Right renal cortex interstitium (tissue), 3 donors: Measurements from ENCODE around the gene CPEB4. TPM values are rescaled to one million over a fixed set of nuclear protein-coding genes. Genes with fewer than 3 reads are reported as not detected.

Experiments used
- DNase-seq, 3 donors: peaks; one replicate each; pipeline ENCODE4 v3.0.0-alpha.2; 2013; ENCODE audit warnings: low read depth in 3 of 3, low spot score in 2 of 3
- polyA plus RNA-seq, 3 donors: library from polyadenylated mRNA; unstranded; fragments of 120-200 nt; gene quantifications; one replicate each; pipeline ENCODE4 v1.2.1, GENCODE V29; 2013; ENCODE audit not compliant: insufficient read length in 3 of 3

Gene CPEB4
- polyA plus RNA-seq: 10 to 100 TPM; 35.2 to 41.7 (median 37.3) TPM

DNA sequence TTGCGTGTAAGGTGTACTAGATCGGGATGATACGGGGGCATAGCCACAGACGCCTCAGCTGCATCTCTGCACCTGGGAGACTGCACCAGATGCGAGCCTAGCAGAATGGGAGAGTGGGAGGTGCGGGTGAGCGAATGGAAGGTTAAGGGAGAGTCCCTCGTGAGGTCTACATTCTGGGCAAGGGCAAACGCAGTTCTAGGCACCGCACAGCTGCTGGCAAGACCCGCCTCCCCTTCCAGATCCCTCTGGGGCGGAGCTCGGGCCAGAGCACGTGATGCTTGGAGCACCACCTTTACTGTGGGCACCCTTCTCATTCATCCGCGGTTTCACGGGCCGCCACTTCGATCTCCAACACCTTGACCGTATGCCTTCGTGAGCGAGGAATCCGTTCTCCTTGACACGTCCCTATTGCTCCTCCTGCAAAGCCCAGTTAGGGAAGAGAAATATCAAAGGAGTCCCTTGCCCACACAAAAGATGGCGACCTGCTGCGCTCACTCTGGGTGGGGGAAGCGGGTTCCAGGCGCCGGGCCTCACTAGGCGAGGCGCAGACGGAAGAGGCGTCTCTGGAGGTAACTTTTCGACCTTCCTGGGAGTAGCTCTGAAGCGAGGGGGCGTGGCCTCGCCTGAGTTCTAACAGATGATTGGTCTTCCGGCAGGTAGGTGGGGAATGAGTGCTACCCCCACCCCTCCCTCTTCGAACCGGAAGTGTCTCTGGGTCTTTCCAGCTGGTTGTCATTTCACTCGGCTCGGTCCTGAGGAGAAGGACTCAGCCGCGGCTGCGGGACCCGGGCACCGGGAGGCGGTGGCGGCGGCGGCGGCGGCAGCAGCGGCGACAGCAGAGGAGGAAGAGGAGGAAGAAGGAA lies at the start of gene CPEB4:
Gene CPEB4, plus strand, starts transcription at position 740 of the 863 bp plus-strand sequence. CDS start 1,385 bp downstream, outside the sequence.
- peak; percentile 97 to 98 (median 97) for DNase-seq

DNA sequence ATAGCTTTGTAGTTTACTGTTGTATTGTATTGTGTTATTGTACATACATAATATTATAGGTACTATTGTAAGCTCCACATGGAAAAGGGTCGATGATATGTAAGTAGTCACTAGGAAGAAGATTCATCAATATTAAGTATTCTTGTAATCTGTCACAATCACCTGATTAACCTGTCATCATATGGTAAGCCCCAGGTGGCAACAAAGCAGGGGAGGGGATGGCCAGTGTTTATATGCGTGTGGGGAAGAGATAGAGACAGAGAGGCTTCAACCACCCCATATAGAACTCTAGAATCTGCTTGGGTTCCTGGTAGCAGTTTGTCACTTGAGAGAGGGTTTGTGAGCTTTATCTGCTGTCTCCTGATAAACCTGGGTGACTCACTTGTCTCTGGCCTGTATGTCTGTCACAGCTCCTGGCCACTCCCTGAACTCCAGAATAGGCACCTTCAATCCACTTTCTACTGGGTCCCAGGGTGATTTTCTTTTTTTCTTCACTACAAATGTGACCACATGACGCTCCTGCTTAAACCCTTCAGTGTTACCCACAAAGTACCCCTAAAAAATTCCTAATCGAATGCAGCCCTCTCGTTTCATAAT lies 48.9 kb upstream of the CPEB4 start:
- no peak for DNase-seq

DNA sequence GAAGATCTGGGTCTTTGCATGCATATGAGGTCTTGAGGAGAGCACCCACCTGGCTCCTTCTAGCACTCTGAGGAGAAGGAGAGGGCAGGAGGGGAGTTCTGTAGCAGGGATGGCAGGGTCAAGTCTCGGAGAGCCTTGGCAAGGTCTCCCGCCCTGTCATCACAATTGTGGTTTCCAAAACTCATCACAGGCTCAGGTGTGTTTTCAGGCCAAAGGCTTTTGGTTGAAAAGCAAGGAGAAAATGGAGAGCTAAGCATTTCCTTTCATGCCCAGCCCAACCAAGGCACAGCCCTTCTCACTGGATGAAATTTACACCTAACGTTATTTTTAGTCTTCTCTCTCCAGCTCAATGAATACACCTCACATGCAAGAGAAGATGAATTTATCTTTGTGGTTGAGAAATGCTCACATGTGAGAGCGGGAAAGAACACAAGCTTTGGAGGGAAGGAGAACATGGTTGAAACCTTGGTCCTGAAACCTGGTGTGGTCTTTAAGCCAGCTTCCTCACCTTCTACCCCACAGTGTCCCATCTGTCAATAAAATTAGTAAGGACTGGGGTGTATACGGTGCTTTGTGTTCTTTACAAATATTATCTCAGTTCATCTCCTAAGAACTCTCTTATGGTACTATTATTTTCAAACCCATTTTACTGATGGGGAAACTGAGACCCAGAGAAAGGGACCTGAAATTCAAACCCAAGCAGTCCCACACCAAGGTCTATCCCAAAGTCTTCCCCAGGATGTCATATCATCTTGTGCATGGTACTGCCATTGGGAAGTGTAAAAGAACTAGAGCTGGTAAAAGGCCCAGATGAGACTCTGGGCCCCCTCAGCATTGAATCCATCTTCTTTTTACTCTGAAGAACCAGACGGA lies 47.8 kb upstream of the CPEB4 start:
- no peak for DNase-seq

DNA sequence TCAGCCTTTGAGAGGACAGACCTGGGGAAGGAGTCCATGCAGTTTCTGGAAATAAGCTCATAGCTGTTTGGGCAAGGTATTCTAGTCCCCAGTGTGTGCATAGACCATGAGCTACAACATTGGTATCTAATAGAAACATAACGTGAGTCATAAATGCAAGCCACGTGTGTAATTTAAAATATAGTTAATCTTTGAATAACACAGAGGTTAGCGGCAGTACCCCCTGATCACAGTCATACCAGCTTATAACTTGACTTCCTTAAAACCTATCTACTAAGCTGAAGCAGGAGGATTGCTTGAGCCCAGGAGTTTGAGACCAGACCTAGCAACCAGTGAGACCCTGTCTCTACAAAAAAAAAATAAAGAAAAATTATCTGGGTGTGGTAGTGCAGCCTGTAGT lies 46.4 kb upstream of the CPEB4 start:
- no peak for DNase-seq

DNA sequence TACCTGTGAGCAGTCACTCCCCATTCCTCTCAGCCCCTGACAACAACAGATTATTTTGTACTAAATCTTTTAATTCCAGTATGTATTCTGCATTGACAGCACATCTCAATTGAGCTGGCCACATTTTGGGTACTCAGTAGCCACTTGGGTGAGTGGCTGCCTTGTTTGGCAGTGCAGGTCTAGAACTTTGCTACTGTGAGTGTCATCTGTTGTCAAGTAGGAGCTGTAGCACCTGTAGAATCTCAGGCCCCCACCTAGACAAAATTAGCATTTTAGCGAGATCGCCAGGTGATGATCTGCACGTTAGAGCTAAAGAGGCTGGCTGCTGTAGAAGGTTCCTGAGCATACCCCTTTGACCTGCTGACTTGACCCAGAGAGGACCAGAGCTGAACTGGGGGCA lies 44.4 kb upstream of the CPEB4 start:
- no peak for DNase-seq

DNA sequence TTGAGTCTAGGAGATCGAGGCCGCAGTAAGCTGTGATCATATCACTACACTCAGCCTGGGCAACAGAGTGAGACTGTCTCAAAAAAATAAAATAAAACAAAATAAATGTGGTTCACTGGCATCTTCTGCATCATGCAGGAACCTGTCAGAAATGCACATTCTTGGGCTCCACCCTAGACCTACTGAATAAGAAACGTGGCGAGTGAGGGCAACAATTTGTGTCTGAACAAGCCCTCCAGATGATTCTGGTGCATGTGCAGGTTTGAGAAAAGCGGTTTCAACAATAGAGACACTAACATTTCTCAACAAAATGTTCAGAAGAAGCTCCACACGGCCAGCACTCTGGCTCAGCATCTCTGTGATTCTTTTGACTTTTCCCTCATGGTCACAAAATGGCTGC lies 42.8 kb upstream of the CPEB4 start:
- no peak for DNase-seq

DNA sequence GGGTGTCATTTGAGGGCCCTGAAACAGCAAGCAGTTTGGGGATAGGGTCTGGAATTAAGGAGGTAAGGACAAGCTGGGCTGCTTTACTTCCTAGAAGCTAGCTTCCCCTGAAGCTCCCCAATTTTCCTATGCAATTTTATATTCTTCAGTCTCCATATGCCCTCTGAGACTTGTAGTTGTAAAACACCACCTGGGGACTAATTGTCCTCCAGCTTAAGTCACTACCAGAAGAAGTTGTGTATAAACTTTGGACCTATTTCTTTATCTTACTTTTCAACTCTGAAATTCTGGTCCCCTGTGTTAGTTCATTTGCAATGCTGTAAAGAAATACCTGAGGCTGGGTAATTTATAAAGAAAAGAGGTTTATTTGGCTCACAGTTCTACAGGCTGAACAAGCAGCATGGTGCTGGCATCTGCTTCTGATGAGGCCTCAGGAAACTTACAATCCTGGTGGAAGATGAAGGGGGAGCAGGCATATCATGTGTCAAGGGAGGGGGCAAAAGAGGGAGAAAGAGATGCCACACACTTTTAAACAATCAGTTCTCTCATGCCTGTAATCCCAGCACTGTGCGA lies 41.1 kb upstream of the CPEB4 start:
- DNase-seq: no peak

DNA sequence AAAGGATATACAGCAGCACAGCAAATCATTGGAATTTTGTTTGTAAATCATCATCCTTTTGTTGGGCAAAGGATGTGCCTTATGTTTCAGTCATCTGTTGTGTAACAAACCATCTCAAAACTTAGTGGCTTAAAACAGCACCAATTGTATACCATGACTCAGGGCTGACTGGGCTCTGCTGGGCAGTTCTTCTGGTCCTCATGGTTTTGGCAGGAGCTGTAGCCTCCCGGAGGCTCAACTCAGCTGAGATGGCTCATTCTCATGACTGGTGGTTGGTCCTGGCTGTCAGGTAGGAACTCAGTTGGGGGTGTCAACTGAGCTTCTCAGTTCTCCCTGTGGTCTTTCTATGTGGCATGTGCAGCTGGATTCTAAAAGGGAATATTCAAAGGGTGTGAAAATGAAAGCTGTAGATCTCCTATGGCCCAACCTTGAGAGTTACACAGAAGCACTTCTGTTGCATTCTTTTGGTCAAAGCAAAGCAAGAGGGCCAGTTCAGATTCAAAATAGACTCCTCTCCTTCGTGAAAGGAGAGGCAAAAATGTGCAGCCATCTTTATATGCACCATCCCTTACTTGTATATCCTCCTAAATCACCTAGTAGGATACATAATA lies 39.1 kb upstream of the CPEB4 start:
- no peak for DNase-seq

DNA sequence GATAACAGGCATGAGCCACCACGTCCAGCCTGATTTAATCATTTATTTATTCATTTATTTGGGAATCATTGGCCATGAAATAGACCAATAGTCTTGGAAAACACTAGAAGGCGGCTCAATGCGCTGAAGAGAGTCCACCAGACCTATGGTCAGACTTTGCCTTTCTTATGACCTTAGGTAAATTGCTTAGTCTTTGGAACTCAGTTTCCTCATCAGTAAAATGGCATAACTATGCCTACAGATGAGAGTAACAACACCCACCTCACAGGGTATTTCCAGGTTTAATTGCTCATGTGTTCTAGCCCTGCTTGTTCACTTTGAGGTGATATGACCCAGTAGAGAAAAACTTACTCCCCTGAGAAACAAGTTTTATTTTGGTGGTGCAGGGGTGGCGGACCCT lies 38.2 kb upstream of the CPEB4 start:
- DNase-seq: no peak

DNA sequence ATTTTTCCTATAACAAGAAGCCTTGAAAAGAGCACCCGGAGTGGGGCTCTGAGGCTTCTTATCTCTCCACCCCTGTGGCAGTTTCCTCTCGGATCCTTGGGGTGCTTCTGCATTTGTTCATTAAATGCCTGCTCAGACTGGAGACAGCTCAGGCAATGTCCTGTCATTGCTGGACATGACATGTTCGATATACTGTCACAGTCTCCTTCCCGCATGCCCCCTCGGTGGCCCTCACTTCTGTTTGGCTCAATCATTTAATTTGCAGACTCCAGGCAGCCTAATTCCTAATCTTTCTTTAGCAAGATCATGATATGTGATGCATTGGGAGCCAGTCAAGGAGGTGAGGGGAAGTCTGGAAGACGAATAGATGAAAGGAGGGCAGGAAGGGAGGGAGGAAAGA lies 37.5 kb upstream of the CPEB4 start:
- no peak for DNase-seq

DNA sequence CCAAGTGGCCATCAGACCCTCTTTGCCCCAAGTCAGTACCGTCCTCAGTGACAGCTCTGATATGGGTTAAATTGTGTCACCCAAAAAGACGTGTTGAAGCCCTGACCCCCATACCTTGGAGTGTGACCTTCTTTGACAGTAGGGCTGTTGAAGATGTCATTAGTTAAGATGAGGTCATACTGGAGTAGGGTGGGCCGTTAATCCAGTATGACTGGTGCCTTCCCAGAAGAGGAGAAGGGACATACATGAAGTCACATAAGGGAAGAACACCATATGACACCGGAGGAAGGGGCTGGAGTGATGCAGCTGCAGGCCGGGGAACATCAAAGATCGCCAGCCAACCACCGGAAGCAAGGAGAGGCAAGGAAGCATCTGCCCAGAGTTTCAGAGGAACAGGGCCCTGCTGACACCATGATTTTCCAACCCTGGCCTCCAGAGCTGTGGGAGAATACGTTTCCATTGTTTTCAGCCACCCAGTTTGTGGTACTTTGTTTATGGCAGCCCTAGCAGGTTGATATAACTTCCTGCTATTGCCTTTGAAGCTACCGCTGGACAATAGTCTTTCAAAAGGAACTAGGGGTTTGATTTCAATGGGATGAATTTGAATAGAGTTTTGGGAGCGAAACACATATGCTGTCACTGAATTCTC lies 36.4 kb upstream of the CPEB4 start:
- DNase-seq: no peak

DNA sequence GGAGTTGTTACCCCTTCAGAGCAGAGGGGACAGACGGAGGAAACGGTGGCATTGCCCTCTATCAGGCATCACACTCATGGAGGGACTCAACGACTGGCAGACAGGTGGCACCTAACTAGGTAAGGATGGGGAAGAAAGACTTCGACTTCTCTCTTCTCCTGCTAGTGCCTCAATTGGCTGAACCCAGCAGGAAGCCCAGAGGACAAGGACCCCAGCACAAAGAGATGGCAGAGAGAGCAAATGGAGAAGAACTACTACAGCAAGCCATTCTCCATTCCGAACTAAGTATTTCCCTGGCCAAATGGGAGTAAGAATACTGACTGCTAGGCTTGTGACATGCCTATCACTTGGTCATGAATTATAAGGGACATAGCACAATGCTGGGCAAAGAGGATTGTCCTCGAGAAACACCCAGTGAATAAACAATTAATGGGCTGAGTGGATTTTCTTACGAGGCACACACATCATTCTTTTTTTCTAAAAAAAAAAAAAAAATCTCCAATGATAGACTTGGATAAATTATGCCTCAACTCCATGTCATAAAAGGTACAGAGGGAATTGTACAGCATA lies 35.3 kb upstream of the CPEB4 start:
- DNase-seq: no peak

DNA sequence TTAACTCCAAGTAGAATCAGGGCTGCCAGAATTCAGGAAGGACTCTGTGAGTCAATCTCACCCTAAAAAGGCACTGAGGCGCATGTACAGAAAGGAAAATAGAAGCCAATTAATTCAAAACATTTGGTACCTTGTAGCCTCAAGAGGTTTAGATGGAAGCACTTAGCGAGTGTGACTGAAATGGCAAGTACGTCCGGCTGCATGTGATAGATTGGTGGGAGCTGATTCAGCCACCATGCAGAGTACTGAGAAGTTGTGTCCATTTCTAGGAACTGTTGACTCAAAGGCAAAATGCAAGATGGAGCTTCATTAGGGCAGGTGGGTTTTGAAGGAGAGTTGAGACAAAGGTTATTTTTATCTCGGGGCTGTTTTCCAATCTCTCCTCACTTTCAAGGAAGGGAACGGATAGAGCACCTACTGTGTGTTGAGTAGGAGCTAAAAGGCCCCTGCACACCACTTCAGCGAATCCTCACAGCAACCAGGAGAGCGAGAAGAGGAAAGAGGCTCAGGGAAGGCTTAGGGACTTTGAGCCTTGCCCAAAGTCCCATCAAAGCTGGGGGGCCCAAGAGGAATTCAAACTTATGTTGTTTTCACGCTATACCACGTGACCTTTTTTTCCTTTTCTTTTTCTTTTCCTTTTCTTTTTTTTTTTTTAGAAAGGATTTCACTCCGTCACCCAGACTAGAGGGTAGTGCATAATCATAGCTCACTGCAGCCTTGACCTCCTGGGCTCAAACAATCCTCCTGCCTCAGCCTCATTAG lies 34.6 kb upstream of the CPEB4 start:
- DNase-seq: no peak

DNA sequence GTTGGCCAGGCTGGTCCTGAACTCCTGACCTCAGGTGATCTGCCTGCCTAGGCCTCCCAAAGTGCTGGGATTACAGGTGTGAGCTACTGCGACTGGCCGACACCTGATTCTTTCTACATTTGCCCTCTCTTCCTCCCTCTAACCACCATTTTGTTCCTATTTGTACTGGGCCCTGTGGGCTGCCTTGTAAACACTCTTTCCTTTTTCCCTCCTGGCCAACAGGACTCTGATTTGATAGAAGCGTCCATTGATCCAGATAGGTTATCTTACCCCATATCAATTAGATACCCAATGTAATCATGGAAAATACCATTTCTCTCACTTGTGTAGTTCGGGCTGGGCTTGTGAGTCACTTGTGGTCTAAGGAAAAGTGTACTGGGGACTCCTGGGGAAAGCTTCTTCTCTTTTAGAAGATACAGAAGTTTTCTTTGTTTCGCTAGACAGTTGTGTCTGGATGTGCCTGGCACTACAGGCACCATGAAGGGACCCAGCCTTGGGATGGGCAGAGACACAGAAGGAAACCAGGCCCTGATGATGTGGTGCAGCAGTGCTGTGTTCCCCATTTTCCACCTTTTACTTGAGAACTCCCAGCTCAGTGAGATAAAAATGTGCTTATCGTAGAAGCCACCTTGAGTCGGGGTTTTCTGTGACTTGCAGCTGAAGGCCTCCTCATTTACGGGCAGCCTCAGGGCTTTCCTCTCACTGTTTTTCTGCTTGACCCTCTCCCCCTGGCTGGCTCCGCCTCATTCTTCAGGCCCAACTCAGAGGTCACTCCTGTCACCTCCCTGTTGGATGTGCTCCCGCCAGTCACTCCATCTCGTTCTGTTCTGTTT lies 32.8 kb upstream of the CPEB4 start:
- DNase-seq: no peak

DNA sequence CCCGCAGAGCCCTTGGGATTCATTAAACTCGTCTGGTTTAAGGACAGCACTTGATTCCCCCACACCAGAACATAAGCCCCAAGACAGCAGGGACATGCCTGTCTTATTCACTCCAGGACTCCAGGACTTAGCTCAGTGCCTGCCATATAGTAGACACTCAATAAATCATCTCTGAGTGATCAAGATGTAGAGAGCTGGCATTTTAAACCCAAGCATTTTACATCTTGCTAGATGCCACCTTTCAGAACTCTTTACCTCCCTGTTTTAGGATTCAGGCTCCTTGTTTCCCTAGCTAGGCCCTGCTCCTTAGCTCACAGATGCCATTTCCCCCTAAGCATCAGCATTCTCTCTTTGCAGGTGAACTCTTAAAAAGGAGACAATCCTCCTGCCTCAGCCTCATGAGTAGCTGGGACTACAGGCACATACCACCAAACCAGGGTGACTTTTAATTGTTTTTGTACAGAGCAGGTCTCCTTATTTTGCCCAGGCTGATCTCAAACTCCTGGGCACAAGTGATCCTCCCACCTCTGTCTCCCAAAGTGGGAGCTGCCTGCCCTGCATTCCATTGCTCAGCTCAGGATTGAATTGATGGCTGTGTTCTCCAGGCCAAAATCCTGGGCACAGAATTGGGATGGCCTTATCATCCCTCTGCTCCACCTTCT lies 32.0 kb upstream of the CPEB4 start:
- no peak for DNase-seq

DNA sequence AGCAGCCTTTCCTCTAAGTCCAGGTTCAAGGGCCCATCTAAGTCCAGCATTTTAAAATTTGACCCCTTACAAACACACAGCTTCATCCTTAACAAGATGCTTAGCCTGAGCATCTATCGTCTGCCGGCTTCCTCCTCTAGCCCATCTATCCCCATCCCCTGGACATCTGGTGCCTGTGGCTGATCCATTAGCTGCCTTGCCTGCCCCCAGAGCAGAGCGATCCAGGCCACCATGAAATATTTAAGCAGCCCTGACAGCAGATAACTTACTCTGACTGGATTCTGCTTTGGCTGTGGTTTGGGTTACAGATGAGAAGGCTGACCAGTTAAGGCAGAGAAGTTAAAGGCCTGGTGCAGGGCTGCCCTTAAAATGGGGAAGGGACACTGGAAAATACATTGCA lies 30.9 kb upstream of the CPEB4 start:
- DNase-seq: no peak

DNA sequence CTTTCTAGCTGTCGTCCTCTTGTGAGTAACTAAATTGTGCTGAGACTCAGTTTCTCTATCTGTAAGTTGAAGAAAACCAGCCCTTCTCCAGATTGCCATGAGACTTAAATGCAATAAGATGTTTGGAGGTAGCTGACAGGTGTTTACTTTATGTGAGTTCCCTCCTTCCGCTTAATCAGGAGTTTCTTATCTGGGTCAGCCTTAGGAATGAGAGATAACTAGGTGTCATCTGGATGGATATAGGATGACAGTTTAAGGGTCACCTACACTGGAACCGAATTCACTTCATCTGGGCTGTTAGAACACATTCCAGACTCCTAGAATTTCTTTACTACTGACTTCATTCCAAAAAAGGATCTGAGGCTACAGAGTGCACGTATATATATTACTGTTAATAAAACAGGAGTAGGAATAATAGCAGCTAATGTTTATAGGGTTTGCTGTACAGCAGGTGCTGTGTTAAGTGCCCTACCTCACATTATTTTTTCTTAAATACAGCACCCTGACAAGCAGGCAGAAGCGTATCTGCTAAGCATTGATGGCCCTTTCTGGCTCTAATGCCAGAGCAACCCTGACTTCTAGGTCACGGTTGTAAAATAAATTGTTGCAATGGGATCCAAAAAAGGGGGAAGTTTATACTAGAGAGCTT lies 30.0 kb upstream of the CPEB4 start:
- no peak for DNase-seq
